Breast epithelium (tissue), 3 donors: ENCODE measurements around the gene WWTR1.

Source experiments
- CTCF ChIP-seq, 3 donors: fragments of 450-650 bp; IDR thresholded peaks; one replicate each; pipeline ENCODE4 v1.5.1; 2016 to 2017; ENCODE audit warnings: antibody characterized with exemption in 3 of 3, mild to moderate bottlenecking in 3 of 3, moderate library complexity in 3 of 3
- POLR2A ChIP-seq: fragments of 450-650 bp; IDR thresholded peaks from one replicate; pipeline ENCODE4 v1.6.1; 2016; ENCODE audit warnings: antibody characterized with exemption, mild to moderate bottlenecking, moderate library complexity

DNA sequence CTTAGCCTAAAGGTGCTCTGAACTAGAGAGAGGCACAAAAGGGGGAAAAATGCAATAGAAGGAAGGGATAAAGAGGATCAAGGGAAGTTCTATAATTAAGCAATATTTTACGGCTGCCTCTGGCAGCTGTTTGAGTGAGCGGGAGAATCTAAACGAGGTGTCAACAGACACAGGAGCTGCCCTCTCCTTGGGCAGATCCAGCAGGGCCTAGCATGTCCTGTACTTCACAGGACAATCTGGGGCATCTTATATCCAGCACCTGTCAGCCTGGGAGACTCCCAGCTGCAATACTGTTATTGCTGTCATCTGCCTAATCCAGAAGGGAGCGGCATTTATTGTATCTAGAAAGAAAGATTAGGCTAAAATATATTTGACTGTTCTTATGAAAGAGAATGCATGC is 68.9 kb downstream of the WWTR1 start:
- TF ChIP-seq CTCF (IDR thresholded peaks at IDR 0.05) (no peak), POLR2A (no peak)
